ENCODE results near the gene HEXIM1. TPM values are rescaled to one million over a fixed set of nuclear protein-coding genes. Genes with fewer than 3 reads are reported as not detected.

The HEXIM1 gene
- total and polyA plus RNA-seq, 2 experiments from 2014 or later = 9.2 to 10.9 TPM

GRCh38 chr17:45147581-45148182 lies 593 bp upstream of the HEXIM1 start:
- Mint-ChIP-seq H3K4me3 (peak overlapping the region; percentile 100), H3K36me3 (ENCODE audit: low read depth) (peaks cover 12% of the 10 kb centered on the region), H3K27ac (peak overlapping the region; percentile 100), H3K27me3 (ENCODE audit: insufficient read depth, low read depth, poor library complexity) (peaks cover 39% of the 10 kb centered on the region), H3K9me3 (no peaks in the 10 kb centered on the region), H3K4me1 (peaks cover 42% of the 10 kb centered on the region)
- peak overlapping the region; percentile 62 for H3K4me3 ChIP-seq
- ATAC-seq = peak; percentile 9
- H3K27me3 ChIP-seq (ENCODE audit: insufficient read depth) = peaks cover 5% of the 10 kb centered on the region; the same call in 1 of the 2 replicates
- peaks cover 35% of the 10 kb centered on the region for H3K4me1 ChIP-seq (ENCODE audit: insufficient read depth)
- H3K36me3 ChIP-seq (ENCODE audit: insufficient read depth) = no peaks in the 10 kb centered on the region
- H3F3A ChIP-seq (replicated peaks; ENCODE audit: low read depth) = peaks cover 14% of the 10 kb centered on the region
- peaks cover 15% of the 10 kb centered on the region; the same call in 1 of the 2 replicates for H4K20me1 ChIP-seq (replicated peaks; ENCODE audit: insufficient read depth)
- no peaks in the 10 kb centered on the region for H3K9me2 ChIP-seq (ENCODE audit: insufficient read depth)
- H3K4me2 ChIP-seq = peak overlapping the region; percentile 73
- H3K27ac ChIP-seq (ENCODE audit: low read depth) = peak overlapping the region; percentile 97
- TF ChIP-seq EZH2phosphoT487 (IDR thresholded peaks at IDR 0.05; ENCODE audit: unreplicated experiment) (no peak), CREB1 (CRISPR knock-in tag; IDR thresholded peaks at IDR 0.05; ENCODE audit: low read depth) (peak; percentile 41)
- H2AFZ ChIP-seq = no peak overlapping the region
- peaks cover 25% of the 10 kb centered on the region for H3K79me2 ChIP-seq (replicated peaks; ENCODE audit: insufficient read depth)
- DNase-seq (ENCODE audit: low spot score) = peak; percentile 95

GRCh38 chr17:45149037-45149668 lies 878 bp downstream of the HEXIM1 start:
- H2AFZ ChIP-seq = no peak overlapping the region
- peak overlapping the region; percentile 95 for H3K4me2 ChIP-seq
- DNase-seq (ENCODE audit: low spot score) = peak; percentile 93
- peak overlapping the region; percentile 100 for H3K4me3 Mint-ChIP-seq
- H4K20me1 ChIP-seq (replicated peaks; ENCODE audit: insufficient read depth) = peaks cover 15% of the 10 kb centered on the region; the same call in 1 of the 2 replicates
- H3K27me3 ChIP-seq (ENCODE audit: insufficient read depth) = peaks cover 5% of the 10 kb centered on the region; the same call in 1 of the 2 replicates
- no peaks in the 10 kb centered on the region for H3K9me3 Mint-ChIP-seq
- ATAC-seq = peak; percentile 48
- H3K36me3 ChIP-seq (ENCODE audit: insufficient read depth) = no peaks in the 10 kb centered on the region
- H3K36me3 Mint-ChIP-seq (ENCODE audit: low read depth) = peaks cover 12% of the 10 kb centered on the region
- peaks cover 31% of the 10 kb centered on the region for H3K4me1 Mint-ChIP-seq
- peaks cover 33% of the 10 kb centered on the region for H3K27me3 Mint-ChIP-seq (ENCODE audit: insufficient read depth, low read depth, poor library complexity)
- H3K4me1 ChIP-seq (ENCODE audit: insufficient read depth) = peaks cover 35% of the 10 kb centered on the region
- H3K27ac ChIP-seq (ENCODE audit: low read depth) = peak overlapping the region; percentile 70
- TF ChIP-seq ZNF114 (CRISPR knock-in tag; IDR thresholded peaks at IDR 0.05) = no peak
- peak; percentile 75 to 85 for TF ChIP-seq CTCF (conservative IDR thresholded peaks at IDR 0.05; ENCODE audit: low read depth in 2 of 2)
- no peak for TF ChIP-seq ETS1 (IDR thresholded peaks at IDR 0.05)
- peaks cover 25% of the 10 kb centered on the region for H3K79me2 ChIP-seq (replicated peaks; ENCODE audit: insufficient read depth)
- peak overlapping the region; percentile 95 for H3K4me3 ChIP-seq
- H3K27ac Mint-ChIP-seq = peak overlapping the region; percentile 94
- H3F3A ChIP-seq (replicated peaks; ENCODE audit: low read depth) = peaks cover 14% of the 10 kb centered on the region
- H3K9me2 ChIP-seq (ENCODE audit: insufficient read depth) = no peaks in the 10 kb centered on the region
